Stomach (tissue), 4 donors: ENCODE measurements around the gene GTF2H1.

Experiments
- CTCF ChIP-seq, 7 experiments: fragments of 450-650 bp in 4 of 7; fragments of 200-600 bp in 3 of 7; sonication (generic) in 3 of 7; IDR thresholded peaks; one replicate each; pipeline ENCODE4 v1.5.1; 2016 to 2019; ENCODE audit warnings: antibody characterized with exemption in 7 of 7, control low read depth in 2 of 7, mild to moderate bottlenecking in 1 of 7
- POLR2A ChIP-seq, 4 donors: fragments of 450-650 bp; IDR thresholded peaks; one replicate each; pipeline ENCODE4 v1.6.1; 2016; ENCODE audit warnings: antibody characterized with exemption in 4 of 4, control low read depth in 2 of 4, mild to moderate bottlenecking in 1 of 4, moderate library complexity in 1 of 4

DNA sequence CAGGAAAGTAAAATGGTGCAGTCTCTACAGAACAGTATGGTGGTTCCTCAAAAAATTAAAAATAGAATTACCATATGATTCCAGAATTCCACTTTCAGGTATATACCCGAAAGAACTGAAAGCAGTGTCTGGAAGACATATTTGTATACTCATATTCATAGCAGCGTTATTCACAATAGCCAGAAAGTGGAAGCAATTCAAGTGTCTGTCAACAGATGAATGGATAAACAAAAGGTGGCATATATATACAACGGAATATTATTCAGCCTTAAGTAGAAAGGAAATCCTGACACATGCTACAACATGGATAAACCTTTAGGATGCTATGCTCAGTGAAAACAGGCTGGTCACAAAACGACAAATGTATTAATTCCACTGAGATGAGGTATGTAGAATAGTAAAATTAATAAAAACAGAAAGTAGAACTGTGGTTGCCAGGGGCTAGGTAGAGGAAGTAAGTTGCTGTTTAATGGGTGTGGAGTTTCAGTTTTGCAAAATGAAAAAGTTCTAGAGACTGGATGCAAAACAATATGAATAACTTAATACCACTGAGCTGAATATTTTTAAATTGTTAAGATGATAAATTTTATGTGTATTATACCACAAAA lies 41.8 kb upstream of the GTF2H1 start:
- TF ChIP-seq CTCF (IDR thresholded peaks at IDR 0.05) (no peak), POLR2A (IDR thresholded peaks at IDR 0.05) (no peak)
